ENCODE data around the gene GCSAML.

DNA sequence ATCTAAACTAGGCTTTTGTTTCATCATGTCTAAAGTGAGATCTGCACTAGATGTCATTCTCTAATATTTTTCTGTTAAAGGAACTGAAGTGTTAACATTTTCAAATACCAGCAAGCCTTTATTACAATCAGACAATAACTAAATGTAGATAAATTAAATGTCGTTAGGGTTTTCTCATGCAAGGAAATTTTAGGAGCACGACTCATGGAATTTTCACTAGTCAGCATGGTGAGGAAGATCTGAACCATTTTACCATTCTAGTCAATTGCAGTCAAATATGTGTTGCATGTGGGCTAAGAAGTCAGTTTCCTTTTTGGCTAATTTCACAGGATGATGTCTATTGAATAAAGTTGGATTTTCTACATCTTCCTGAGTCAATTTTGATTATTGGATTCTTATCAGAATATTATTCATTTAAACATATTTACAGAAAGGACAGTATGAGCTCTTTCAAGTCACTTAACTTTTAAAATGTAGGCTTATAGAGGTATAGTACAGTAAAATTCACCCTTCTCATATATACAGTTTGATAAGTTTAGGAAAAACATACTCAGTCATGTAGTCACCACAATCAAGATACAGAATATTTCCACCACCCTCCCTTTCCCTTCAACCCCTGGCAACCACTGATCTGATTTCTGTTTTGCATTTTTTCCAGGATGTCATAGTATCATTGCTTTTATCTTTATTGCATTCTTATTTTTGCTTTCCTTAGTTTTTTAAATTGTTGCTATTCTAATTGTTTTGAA is 9.2 kb downstream of the GCSAML start:
- TF ChIP-seq CBX5 (IDR thresholded peaks at IDR 0.05; ENCODE audit: borderline replicate concordance, low read depth) (no peak), ETS2 (tag; IDR thresholded peaks at IDR 0.05; ENCODE audit: borderline replicate concordance, poor library complexity, severe bottlenecking) (no peak), KLF16 (IDR thresholded peaks at IDR 0.05) (no peak), RFX7 (CRISPR knock-in tag; IDR thresholded peaks at IDR 0.05) (no peak), ZNF79 (CRISPR knock-in tag; IDR thresholded peaks at IDR 0.05; ENCODE audit: low read depth) (no peak), ZKSCAN8 (CRISPR knock-in tag; IDR thresholded peaks at IDR 0.05) (no peak)
- TF ChIP-seq, protein P1, sequence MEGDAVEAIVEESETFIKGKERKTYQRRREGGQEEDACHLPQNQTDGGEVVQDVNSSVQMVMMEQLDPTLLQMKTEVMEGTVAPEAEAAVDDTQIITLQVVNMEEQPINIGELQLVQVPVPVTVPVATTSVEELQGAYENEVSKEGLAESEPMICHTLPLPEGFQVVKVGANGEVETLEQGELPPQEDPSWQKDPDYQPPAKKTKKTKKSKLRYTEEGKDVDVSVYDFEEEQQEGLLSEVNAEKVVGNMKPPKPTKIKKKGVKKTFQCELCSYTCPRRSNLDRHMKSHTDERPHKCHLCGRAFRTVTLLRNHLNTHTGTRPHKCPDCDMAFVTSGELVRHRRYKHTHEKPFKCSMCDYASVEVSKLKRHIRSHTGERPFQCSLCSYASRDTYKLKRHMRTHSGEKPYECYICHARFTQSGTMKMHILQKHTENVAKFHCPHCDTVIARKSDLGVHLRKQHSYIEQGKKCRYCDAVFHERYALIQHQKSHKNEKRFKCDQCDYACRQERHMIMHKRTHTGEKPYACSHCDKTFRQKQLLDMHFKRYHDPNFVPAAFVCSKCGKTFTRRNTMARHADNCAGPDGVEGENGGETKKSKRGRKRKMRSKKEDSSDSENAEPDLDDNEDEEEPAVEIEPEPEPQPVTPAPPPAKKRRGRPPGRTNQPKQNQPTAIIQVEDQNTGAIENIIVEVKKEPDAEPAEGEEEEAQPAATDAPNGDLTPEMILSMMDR (IDR thresholded peaks at IDR 0.05 in 2 of 3, conservative IDR thresholded peaks at IDR 0.05 in 1 of 3; ENCODE audit: insufficient read depth in 2 of 3, low read depth in 1 of 3, low read length in 3 of 3): no peak
- TF ChIP-seq, protein P2, sequence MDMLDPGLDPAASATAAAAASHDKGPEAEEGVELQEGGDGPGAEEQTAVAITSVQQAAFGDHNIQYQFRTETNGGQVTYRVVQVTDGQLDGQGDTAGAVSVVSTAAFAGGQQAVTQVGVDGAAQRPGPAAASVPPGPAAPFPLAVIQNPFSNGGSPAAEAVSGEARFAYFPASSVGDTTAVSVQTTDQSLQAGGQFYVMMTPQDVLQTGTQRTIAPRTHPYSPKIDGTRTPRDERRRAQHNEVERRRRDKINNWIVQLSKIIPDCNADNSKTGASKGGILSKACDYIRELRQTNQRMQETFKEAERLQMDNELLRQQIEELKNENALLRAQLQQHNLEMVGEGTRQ (CRISPR knock-in tag; IDR thresholded peaks at IDR 0.05): no peak
